ENCODE data around the gene KIAA0513.

The KIAA0513 gene

GRCh38 chr16:85123891-85124635 is 96.5 kb downstream of the KIAA0513 start:
- DNase-seq = no peak

- no peak for DNase-seq
These were observed 97.2 kb downstream of the KIAA0513 start for GRCh38 chr16:85124636-85125346.

GRCh38 chr16:85125570-85126393 is 98.2 kb downstream of the KIAA0513 start:
- DNase-seq = no peak

- no peak for DNase-seq
These were observed 98.8 kb downstream of the KIAA0513 start for GRCh38 chr16:85126394-85126704.

- DNase-seq = no peak
These were observed 99.2 kb downstream of the KIAA0513 start for GRCh38 chr16:85126705-85127378.

- DNase-seq = no peak
These were observed 99.8 kb downstream of the KIAA0513 start for GRCh38 chr16:85127379-85127723.

GRCh38 chr16:85128079-85128837 is 100.7 kb downstream of the KIAA0513 start:
- no peak for DNase-seq

GRCh38 chr16:85129876-85130704 is 102.5 kb downstream of the KIAA0513 start:
- no peak for DNase-seq

GRCh38 chr16:85130705-85131028 is 103.1 kb downstream of the KIAA0513 start:
- DNase-seq = no peak

GRCh38 chr16:85132456-85133289 is 105.1 kb downstream of the KIAA0513 start:
- no peak for DNase-seq

- no peak for DNase-seq
These were observed 105.7 kb downstream of the KIAA0513 start for GRCh38 chr16:85133290-85133599.

GRCh38 chr16:85134076-85134788 is 106.6 kb downstream of the KIAA0513 start:
- DNase-seq = no peak

- DNase-seq = no peak
These were observed 107.2 kb downstream of the KIAA0513 start for GRCh38 chr16:85134789-85135142.

GRCh38 chr16:85136213-85136701 is 108.7 kb downstream of the KIAA0513 start:
- DNase-seq = no peak

GRCh38 chr16:85136702-85137322 is 109.2 kb downstream of the KIAA0513 start:
- no peak for DNase-seq

GRCh38 chr16:85137323-85138072 is 109.9 kb downstream of the KIAA0513 start:
- no peak for DNase-seq

GRCh38 chr16:85138073-85138824 is 110.7 kb downstream of the KIAA0513 start:
- no peak for DNase-seq

Measured in stimulated activated CD4-positive, alpha-beta T cell treated with anti-CD3 and anti-CD28 coated beads, Interleukin-1b, Interleukin-23, amount 100 ng/mL, for 48 hours (primary cell).